Measurements from ENCODE around the gene ANKRD17.
"Not testable (repeated sequence)": the region's sequence is repeated elsewhere in the genome, so short reads cannot be mapped to it uniquely, and the experiment has no call there.

The ANKRD17 gene

DNA sequence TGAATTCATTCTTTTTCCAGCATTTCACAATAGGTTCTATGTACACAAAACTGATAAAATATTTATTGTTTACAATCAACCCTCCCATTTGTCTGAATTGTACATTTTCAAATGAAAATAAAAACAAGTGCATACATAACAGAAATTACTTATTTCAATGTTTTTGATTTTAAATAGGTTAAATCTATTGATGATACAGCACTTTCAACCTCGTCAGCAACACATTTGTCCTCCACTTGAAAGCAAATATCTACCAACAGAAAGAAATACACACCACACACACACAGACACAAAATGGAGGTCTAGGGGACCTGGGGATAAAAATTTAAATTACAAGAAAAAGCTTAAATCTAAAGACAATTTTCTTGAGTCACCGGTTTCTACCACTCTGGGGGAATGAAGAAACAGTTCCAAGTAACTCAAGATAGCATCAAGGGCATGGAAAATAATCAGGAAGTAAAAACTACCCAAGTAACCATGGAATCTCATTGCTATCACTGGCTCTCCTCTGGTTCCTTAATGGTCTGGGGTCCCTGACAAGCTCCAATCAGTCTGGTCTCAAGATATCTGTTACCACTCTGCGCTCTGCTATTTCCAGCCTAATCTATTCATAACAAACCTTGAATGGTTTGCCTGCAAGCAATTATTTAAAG lies 27.6 kb downstream of the ANKRD17 start:
- no peak for DNase-seq (ENCODE audit: low read depth, low spot score)
- TF ChIP-seq, protein P1, sequence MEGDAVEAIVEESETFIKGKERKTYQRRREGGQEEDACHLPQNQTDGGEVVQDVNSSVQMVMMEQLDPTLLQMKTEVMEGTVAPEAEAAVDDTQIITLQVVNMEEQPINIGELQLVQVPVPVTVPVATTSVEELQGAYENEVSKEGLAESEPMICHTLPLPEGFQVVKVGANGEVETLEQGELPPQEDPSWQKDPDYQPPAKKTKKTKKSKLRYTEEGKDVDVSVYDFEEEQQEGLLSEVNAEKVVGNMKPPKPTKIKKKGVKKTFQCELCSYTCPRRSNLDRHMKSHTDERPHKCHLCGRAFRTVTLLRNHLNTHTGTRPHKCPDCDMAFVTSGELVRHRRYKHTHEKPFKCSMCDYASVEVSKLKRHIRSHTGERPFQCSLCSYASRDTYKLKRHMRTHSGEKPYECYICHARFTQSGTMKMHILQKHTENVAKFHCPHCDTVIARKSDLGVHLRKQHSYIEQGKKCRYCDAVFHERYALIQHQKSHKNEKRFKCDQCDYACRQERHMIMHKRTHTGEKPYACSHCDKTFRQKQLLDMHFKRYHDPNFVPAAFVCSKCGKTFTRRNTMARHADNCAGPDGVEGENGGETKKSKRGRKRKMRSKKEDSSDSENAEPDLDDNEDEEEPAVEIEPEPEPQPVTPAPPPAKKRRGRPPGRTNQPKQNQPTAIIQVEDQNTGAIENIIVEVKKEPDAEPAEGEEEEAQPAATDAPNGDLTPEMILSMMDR (IDR thresholded peaks at IDR 0.05; ENCODE audit: insufficient read depth, low read length, missing control alignments) = no peak
- ChIA-PET POLR2A (no interaction called here), CTCF (interaction anchor here (0.8 kb wide), 1 partner anchor 26 kb away, joined by 4 read pairs; no protein-coding TSS in a partner anchor)
- H3K4me3 ChIP-seq (ENCODE audit: low read depth, low read length) = no peak overlapping the region

DNA sequence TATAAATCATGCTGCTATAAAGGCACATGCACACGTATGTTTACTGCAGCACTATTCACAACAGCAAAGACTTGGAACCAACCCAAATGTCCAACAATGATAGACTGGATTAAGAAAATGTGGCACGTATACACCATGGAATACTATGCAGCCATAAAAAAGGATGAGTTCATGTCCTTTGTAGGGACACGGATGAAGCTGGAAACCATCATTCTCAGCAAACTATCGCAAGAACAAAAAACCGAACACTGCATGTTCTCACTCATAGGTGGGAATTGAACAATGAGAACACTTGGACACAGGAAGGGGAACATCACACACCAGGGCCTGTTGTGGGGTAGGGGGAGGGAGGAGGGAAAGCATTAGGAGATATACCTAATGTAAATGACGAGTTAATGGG lies 29.8 kb downstream of the ANKRD17 start:
- CTCF ChIA-PET; POLR2A ChIA-PET; DNase-seq (ENCODE audit: low read depth, low spot score); H3K4me3 ChIP-seq (ENCODE audit: low read depth, low read length): not testable (repeated sequence)

DNA sequence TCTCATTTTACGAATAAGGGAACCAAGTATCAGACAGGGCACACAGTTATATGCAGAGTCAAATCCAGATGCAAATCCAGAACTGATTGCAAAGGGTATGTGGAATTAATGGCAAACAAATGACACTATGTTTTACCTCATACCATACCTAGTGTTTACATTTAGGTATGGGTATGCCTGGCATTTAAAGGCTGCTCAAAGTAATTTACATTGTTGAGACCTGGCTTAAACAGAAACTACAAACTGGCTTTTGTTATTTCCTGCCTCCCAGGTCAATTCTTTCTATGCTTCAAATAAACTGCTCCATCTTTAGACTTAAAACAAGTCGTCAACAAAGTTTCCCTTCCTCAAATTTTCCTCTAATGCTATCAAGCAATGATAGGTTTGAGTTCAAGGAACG lies 33.7 kb downstream of the ANKRD17 start:
- ChIA-PET POLR2A (no interaction called here), CTCF (interaction anchor here (0.6 kb wide), 1 partner anchor 32 kb away, joined by 4 read pairs; no protein-coding TSS in a partner anchor)
- DNase-seq (ENCODE audit: low read depth, low spot score) = no peak
- no peak overlapping the region for H3K4me3 ChIP-seq (ENCODE audit: low read depth, low read length)
- TF ChIP-seq, protein P1 (IDR thresholded peaks at IDR 0.05; ENCODE audit: insufficient read depth, low read length, missing control alignments) = no peak

DNA sequence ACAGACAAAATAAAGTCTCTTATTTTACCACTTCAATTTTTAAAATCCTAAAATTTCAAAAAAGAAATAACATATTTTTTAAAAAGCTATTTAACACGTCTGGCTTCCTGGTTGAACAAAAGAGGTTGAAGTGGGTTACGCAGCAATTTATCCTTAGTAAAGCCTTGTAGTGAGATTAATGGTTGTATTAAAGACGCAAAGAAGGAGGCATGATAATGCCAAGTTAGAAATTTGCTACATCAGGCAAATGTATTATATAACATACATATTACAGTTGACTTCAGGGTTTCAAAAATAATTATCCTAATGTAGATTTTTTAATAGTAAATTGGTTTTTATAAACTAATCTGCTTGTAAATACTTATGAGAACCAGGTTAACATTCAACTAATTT lies 35.3 kb downstream of the ANKRD17 start:
- POLR2A ChIA-PET = interaction anchor here (1.4 kb wide), 1 partner anchor 36 kb away, joined by 6 read pairs; the partner anchor contains the start of gene ANKRD17
- no peak overlapping the region for H3K4me3 ChIP-seq (ENCODE audit: low read depth, low read length)
- TF ChIP-seq, protein P1 (IDR thresholded peaks at IDR 0.05; ENCODE audit: insufficient read depth, low read length, missing control alignments) = no peak
- no peak for DNase-seq (ENCODE audit: low read depth, low spot score)
- CTCF ChIA-PET = interaction anchor here (0.9 to 1.4 kb wide), 2 partner anchors 13 to 34 kb away, joined by 4 to 6 read pairs; no protein-coding TSS in a partner anchor

DNA sequence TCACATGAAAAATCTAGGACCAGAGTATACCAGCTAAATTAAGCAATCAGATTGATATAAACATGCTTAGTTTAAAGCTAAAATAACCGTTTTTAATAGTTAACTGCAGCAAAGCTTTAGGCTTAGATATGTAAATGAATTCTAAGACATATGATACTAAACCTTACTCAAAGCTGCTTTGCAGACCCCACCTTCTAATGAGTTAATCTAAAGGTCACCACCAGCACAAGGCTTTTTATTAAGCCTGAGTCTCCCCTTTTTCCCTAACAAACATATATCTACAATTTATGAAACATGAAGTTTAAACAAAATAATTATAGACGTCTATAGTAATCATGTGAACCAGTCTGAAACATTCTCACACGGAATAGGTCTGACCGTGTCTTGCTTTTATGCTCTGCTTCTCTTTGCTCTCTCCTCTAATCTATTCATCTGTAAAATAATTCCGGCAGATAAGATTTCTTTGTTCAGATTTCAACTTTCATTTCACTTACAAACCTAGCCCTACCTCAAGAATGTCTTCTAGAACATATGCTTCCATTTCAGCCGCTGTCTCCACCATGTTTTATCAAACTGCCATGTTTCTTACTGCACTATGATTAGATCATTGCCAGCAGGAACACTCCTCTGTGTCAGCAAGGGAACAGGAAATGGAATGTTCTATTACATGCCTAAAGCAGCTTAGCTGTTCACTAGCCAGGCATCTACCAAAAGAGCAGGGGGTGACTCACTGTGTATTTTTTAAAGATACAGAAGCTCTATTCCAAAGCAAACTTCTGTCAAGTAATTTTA lies 35.9 kb downstream of the ANKRD17 start:
- ChIA-PET CTCF (interaction anchor here (0.9 to 1.4 kb wide), 2 partner anchors 14 to 35 kb away, joined by 4 to 6 read pairs; no protein-coding TSS in a partner anchor), POLR2A (interaction anchor here (1.4 kb wide), 1 partner anchor 36 kb away, joined by 6 read pairs; the partner anchor contains the start of gene ANKRD17)
- TF ChIP-seq, protein P1 (IDR thresholded peaks at IDR 0.05; ENCODE audit: insufficient read depth, low read length, missing control alignments) = no peak
- DNase-seq (ENCODE audit: low read depth, low spot score) = peak; percentile 88
- peak overlapping the region; percentile 65 for H3K4me3 ChIP-seq (ENCODE audit: low read depth, low read length)

DNA sequence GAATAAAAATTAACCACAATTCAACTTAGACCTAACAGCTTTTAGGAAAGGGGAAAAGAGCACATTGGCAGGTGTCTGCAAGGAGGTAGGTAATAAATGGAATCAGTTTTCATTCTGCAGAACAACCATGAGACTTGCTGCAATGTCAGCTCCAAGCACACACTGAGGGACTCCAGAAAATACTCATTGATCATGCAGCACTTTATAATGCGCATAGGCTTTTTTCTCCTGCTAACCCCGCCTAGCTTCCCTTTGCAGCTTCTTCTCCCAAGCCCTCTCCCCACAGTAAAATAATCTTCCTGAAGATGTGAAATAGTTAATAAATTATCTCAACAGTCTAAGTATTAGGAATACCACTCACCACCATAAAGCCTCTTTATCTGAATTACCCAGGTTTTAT lies 36.9 kb downstream of the ANKRD17 start:
- ChIA-PET CTCF (interaction anchor here (1.0 kb wide), 2 partner anchors 11 to 23 kb away, joined by 3 to 5 read pairs; no protein-coding TSS in a partner anchor), POLR2A (no interaction called here)
- TF ChIP-seq, protein P1 (IDR thresholded peaks at IDR 0.05; ENCODE audit: insufficient read depth, low read length, missing control alignments) = no peak
- peak overlapping the region; percentile 65 for H3K4me3 ChIP-seq (ENCODE audit: low read depth, low read length)
- no peak for DNase-seq (ENCODE audit: low read depth, low spot score)
